ENCODE measurements around the gene DENND6A. TPM values are rescaled to one million over a fixed set of nuclear protein-coding genes. Genes with fewer than 3 reads are reported as not detected.
"Not testable (repeated sequence)": the region's sequence is repeated elsewhere in the genome, so short reads cannot be mapped to it uniquely, and the experiment has no call there.

The DENND6A gene
- total and polyA plus RNA-seq, 10 donors, result 8.9 to 92.1 (median 33.0) TPM

DNA sequence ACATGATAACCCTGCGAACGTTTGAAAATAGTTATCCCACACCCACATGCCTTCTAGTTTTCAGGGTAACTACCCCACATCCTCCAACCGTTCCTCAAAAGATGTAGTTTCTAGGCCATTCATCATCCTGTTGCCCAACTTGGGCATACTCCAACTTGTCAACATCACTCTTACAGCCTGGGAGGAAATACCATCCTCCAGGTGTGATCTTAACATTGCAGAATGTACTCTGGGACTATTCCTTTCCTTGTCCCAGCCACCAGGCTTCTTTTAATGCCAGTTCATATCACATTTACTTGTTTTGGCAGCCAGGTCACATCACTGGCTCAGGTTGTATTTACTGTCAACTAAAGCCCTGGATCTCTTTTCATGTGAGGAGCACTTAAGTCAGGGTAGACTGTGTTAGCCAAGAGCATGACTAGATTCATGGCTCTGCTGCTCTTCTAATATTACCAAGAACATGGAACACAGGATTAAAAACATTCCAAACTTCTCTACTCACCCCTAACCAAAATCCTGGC lies 4.0 kb upstream of the DENND6A start:
- no peak for TF ChIP-seq POLR2A (IDR thresholded peaks at IDR 0.05)
- TF ChIP-seq, protein P1, sequence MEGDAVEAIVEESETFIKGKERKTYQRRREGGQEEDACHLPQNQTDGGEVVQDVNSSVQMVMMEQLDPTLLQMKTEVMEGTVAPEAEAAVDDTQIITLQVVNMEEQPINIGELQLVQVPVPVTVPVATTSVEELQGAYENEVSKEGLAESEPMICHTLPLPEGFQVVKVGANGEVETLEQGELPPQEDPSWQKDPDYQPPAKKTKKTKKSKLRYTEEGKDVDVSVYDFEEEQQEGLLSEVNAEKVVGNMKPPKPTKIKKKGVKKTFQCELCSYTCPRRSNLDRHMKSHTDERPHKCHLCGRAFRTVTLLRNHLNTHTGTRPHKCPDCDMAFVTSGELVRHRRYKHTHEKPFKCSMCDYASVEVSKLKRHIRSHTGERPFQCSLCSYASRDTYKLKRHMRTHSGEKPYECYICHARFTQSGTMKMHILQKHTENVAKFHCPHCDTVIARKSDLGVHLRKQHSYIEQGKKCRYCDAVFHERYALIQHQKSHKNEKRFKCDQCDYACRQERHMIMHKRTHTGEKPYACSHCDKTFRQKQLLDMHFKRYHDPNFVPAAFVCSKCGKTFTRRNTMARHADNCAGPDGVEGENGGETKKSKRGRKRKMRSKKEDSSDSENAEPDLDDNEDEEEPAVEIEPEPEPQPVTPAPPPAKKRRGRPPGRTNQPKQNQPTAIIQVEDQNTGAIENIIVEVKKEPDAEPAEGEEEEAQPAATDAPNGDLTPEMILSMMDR (IDR thresholded peaks at IDR 0.05 in 8 of 11, conservative IDR thresholded peaks at IDR 0.05 in 3 of 11), result no peak
- TF ChIP-seq POLR2AphosphoS5 (IDR thresholded peaks at IDR 0.05), result no peak
- 20 to 53% (median 33%) methylated on average over 3 of the region's 3 CpGs for WGBS, 5 donors
- intact Hi-C loops (cut with DNase I; ENCODE audit: low total_unique reads), result loop anchor here (10.0 kb wide), 1 partner anchor 58 kb away; the partner anchor contains the start of gene SLMAP

DNA sequence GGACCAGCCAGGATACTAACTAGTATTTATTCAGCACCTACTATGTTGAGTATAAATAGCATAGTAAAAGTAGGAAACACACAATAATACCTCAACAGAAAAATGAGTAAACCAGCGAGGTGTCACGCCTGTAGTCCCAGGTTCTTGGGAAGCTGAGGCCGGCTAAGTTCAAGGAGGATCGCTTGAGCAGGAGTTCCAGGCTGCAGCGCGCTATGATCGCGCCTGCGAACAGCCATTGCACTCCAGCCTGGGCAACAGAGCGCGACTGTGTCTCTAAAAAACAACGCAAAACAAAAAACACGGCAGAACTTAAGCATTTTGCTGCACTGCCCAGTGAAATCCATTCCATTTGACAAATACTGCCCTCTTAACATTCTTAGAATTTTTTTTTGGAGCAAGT lies 1.3 kb upstream of the DENND6A start:
- intact Hi-C loops (cut with DNase I; ENCODE audit: low total_unique reads), result loop anchor here (10.0 kb wide), 1 partner anchor 61 kb away; the partner anchor contains the start of gene SLMAP
- Histone ChIP-seq H3K4me3 (no peak overlapping the region), H3K27ac (peak overlapping the region in 4 of 8 donors; percentile 99 to 100 (median 100)), H3K27me3 (replicated peaks in 1 of 7) (no peaks in the 10 kb centered on the region), H3K9me3 (no peaks in the 10 kb centered on the region), H3K36me3 (no peaks in the 10 kb centered on the region), H3K4me1 (peaks cover 7 to 40% (median 31%) of the 10 kb centered on the region in 6 donors)
- TF ChIP-seq POLR2A (IDR thresholded peaks at IDR 0.05) (no peak), POLR2AphosphoS5 (IDR thresholded peaks at IDR 0.05) (no peak)
- TF ChIP-seq, protein P1 (IDR thresholded peaks at IDR 0.05 in 8 of 11, conservative IDR thresholded peaks at IDR 0.05 in 3 of 11), result no peak
- WGBS, 5 donors, result 81 to 94% (median 86%) methylated on average over 13 of the region's 13 CpGs
- no peak for DNase-seq

More for the DNA sequence above, 4.0 kb upstream of the DENND6A start:
- H3K4me1 ChIP-seq, result peaks cover 0 to 13% (median 5%) of the 10 kb centered on the region in 6 donors
- no peaks in the 10 kb centered on the region for H3K9me3 ChIP-seq
- H3K27ac ChIP-seq, result no peak overlapping the region
- no peak overlapping the region for H3K4me3 ChIP-seq
- H3K27me3 ChIP-seq (replicated peaks in 1 of 7), result no peaks in the 10 kb centered on the region
- no peak for DNase-seq
- H3K36me3 ChIP-seq, result no peaks in the 10 kb centered on the region

DNA sequence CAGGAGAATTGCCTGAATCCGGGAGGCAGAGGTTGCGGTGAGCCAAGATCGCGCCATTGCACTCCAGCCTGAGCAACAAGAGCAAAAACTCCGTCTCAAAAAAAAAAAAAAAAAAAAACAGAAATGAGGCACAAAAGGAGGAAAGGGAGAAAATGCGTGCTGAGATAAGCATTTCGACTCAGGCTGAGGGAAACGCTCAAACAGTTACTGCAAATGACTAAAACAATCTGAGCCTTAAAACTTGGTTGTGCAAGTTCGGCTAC lies 813 bp downstream of the DENND6A start:
- not testable (repeated sequence) for DNase-seq; H3K9me3 ChIP-seq; H3K36me3 ChIP-seq; H3K27me3 ChIP-seq (replicated peaks in 1 of 7)
- 0 to 1% (median 0%) methylated on average over 9 of the region's 9 CpGs for WGBS, 5 donors
- intact Hi-C loops (cut with DNase I; ENCODE audit: low total_unique reads), result loop anchor here (10.0 kb wide), 1 partner anchor 63 kb away; the partner anchor contains the start of gene SLMAP
- peaks cover 23 to 61% (median 51%) of the 10 kb centered on the region in 6 donors for H3K4me1 ChIP-seq
- peak overlapping the region; percentile 91 to 100 (median 100) for H3K27ac ChIP-seq
- peak overlapping the region; percentile 77 to 98 (median 90) for H3K4me3 ChIP-seq

DNA sequence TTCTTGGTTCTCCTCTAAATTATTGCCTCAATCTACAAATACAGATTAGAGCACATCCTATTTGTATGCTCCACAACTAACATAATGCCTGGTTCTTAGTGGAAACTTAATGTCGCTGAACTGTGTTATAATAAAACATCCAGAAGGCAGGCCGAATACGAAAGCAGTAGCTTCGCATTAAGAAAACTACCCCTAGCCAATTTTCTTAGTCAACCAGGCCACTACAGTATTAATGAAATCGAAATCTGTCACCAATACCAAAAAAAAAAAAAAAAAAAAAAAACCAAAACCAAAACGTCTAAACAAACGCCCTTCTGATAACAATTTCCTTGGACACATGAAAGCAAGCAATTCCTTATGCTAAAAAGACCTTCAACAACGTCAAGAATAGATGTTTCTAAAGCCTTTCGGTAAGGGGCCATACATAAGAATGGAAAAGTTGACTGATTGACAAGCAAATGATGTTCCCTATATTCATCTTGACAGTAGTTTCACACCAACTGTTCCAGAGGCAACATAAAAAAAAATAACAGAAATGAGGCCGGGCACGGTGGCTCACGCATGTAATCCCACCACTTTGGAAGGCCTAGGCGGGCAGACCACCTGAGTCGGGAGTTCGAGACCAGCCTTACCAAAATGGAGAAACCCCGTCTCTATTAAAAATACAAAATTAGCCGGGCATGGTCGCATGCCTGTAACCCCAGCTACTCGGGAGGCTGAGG lies 1.3 kb downstream of the DENND6A start:
- intact Hi-C loops (cut with DNase I; ENCODE audit: low total_unique reads), result loop anchor here (10.0 kb wide), 1 partner anchor 63 kb away; the partner anchor contains the start of gene SLMAP
- 10 to 20% (median 14%) methylated on average over 19 of the region's 19 CpGs for WGBS, 5 donors
- H3K4me1 ChIP-seq, result peaks cover 27 to 66% (median 56%) of the 10 kb centered on the region in 6 donors
- no peaks in the 10 kb centered on the region for H3K9me3 ChIP-seq
- H3K27me3 ChIP-seq (replicated peaks in 1 of 7), result no peaks in the 10 kb centered on the region
- peak overlapping the region; percentile 91 to 100 (median 100) for H3K27ac ChIP-seq
- TF ChIP-seq, protein P1 (IDR thresholded peaks at IDR 0.05 in 8 of 11, conservative IDR thresholded peaks at IDR 0.05 in 3 of 11), result no peak
- no peak for TF ChIP-seq POLR2A (IDR thresholded peaks at IDR 0.05)
- TF ChIP-seq POLR2AphosphoS5 (IDR thresholded peaks at IDR 0.05), result no peak
- peaks cover 0 to 6% (median 0%) of the 10 kb centered on the region in 6 donors for H3K36me3 ChIP-seq
- H3K4me3 ChIP-seq, result peak overlapping the region; percentile 77 to 98 (median 90)
- DNase-seq, result no peak
